GM21381 (cell line): ENCODE data around the gene PRADC1.

Experiments
- ATAC-seq: cut with Tn5 transposase; IDR thresholded peaks from one replicate; pipeline ENCODE4 v1.9.1; 2021; ENCODE audit warnings: mild to moderate bottlenecking, moderate library complexity; ENCODE audit not compliant: unreplicated experiment

Gene PRADC1

GRCh38 chr2:73259276-73259675 lies 26.2 kb upstream of the PRADC1 start:
- no peak for ATAC-seq

GRCh38 chr2:73258913-73259215 lies 25.8 kb upstream of the PRADC1 start:
- ATAC-seq = no peak

GRCh38 chr2:73258186-73258912 lies 25.3 kb upstream of the PRADC1 start:
- ATAC-seq = no peak

- ATAC-seq = no peak
Measured at GRCh38 chr2:73257425-73258125, 24.5 kb upstream of the PRADC1 start.

GRCh38 chr2:73257021-73257420 lies 24.0 kb upstream of the PRADC1 start:
- no peak for ATAC-seq

- ATAC-seq = no peak
Measured at GRCh38 chr2:73256618-73256922, 23.5 kb upstream of the PRADC1 start.

- ATAC-seq = no peak
Measured at GRCh38 chr2:73255907-73256617, 23.0 kb upstream of the PRADC1 start.

- ATAC-seq = no peak
Measured at GRCh38 chr2:73255007-73255644, 22.1 kb upstream of the PRADC1 start.

- no peak for ATAC-seq
Measured at GRCh38 chr2:73254343-73255006, 21.4 kb upstream of the PRADC1 start.

- ATAC-seq = no peak
Measured at GRCh38 chr2:73253901-73254300, 20.9 kb upstream of the PRADC1 start.

- no peak for ATAC-seq
Measured at GRCh38 chr2:73253400-73253799, 20.4 kb upstream of the PRADC1 start.

- ATAC-seq = no peak
Measured at GRCh38 chr2:73252238-73253027, 19.4 kb upstream of the PRADC1 start.

GRCh38 chr2:73250872-73251846 lies 18.1 kb upstream of the PRADC1 start:
- no peak for ATAC-seq

- no peak for ATAC-seq
Measured at GRCh38 chr2:73249636-73250035, 16.6 kb upstream of the PRADC1 start.

GRCh38 chr2:73246850-73247249 lies 13.8 kb upstream of the PRADC1 start:
- no peak for ATAC-seq

GRCh38 chr2:73244580-73244979 lies 11.5 kb upstream of the PRADC1 start:
- ATAC-seq = no peak

GRCh38 chr2:73243884-73244570 lies 11.0 kb upstream of the PRADC1 start:
- ATAC-seq = no peak

- no peak for ATAC-seq
Measured at GRCh38 chr2:73239776-73240175, 6.7 kb upstream of the PRADC1 start.

- no peak for ATAC-seq
Measured at GRCh38 chr2:73238976-73239375, 5.9 kb upstream of the PRADC1 start.
